Osteoblast (primary cell): ENCODE measurements around the gene LMAN2. TPM values are rescaled to one million over a fixed set of nuclear protein-coding genes. Genes with fewer than 3 reads are reported as not detected.

Experiments used
- DNase-seq: peaks from one replicate; pipeline ENCODE4 v3.0.0; 2011; ENCODE audit warnings: low spot score, mixed read lengths; ENCODE audit not compliant: insufficient read length; ENCODE audit errors: missing footprints
- H2AFZ ChIP-seq: 2 replicates; pipeline ENCODE4 v1.6.0; 2011; ENCODE audit warnings: mild to moderate bottlenecking, low read length
- H3K27ac ChIP-seq: 2 replicates; pipeline ENCODE4 v1.5.1; 2011; ENCODE audit warnings: mild to moderate bottlenecking, low read depth, low read length, moderate library complexity
- H3K27me3 ChIP-seq: 2 replicates; pipeline ENCODE4 v1.6.0; 2012; ENCODE audit warnings: mild to moderate bottlenecking, control low read depth, inconsistent platforms, low read length, moderate library complexity; ENCODE audit not compliant: insufficient read depth
- H3K36me3 ChIP-seq: 2 replicates; pipeline ENCODE4 v1.5.1; 2011; ENCODE audit warnings: mild to moderate bottlenecking, low read length, control low read depth, moderate library complexity; ENCODE audit not compliant: insufficient read depth
- H3K4me1 ChIP-seq: 2 replicates; pipeline ENCODE4 v1.5.1; 2011; ENCODE audit warnings: mild to moderate bottlenecking, low read length, control low read depth, moderate library complexity; ENCODE audit not compliant: insufficient read depth
- H3K4me2 ChIP-seq: 2 replicates; pipeline ENCODE4 v1.6.0; 2011; ENCODE audit warnings: mild to moderate bottlenecking, low read length; ENCODE audit not compliant: insufficient read depth
- H3K4me3 ChIP-seq: fragments of 200-600 bp; sonication (generic); 3 replicates; pipeline ENCODE4 v1.5.1; 2012; ENCODE audit warnings: mild to moderate bottlenecking, low read length, inconsistent platforms; ENCODE audit not compliant: insufficient read depth
- H3K79me2 ChIP-seq: 2 replicates; pipeline ENCODE4 v1.6.0; 2012; ENCODE audit warnings: mild to moderate bottlenecking, low read length, control low read depth, inconsistent platforms; ENCODE audit not compliant: insufficient read depth
- H3K9me3 ChIP-seq: 2 replicates; pipeline ENCODE4 v1.5.1; 2011; ENCODE audit warnings: low read depth, low read length, control low read depth
- H4K20me1 ChIP-seq: 2 replicates; pipeline ENCODE4 v1.6.0; 2012; ENCODE audit warnings: mild to moderate bottlenecking, low read length, control low read depth; ENCODE audit not compliant: insufficient read depth
- total RNA-seq: library from RNA; depleted of rRNA; stranded (reverse); fragments of >200 nt; gene quantifications from 2 replicates; pipeline ENCODE4 v1.2.3, GENCODE V29; 2012
- TF ChIP-seq, protein P1 (sequence below): IDR thresholded peaks from 2 replicates; pipeline ENCODE4 v1.5.1; 2011; ENCODE audit warnings: mild to moderate bottlenecking, low read depth, low read length, moderate library complexity; ENCODE audit errors: extremely low read depth

The LMAN2 gene
- total RNA-seq, 1 donor, result 356 TPM

DNA sequence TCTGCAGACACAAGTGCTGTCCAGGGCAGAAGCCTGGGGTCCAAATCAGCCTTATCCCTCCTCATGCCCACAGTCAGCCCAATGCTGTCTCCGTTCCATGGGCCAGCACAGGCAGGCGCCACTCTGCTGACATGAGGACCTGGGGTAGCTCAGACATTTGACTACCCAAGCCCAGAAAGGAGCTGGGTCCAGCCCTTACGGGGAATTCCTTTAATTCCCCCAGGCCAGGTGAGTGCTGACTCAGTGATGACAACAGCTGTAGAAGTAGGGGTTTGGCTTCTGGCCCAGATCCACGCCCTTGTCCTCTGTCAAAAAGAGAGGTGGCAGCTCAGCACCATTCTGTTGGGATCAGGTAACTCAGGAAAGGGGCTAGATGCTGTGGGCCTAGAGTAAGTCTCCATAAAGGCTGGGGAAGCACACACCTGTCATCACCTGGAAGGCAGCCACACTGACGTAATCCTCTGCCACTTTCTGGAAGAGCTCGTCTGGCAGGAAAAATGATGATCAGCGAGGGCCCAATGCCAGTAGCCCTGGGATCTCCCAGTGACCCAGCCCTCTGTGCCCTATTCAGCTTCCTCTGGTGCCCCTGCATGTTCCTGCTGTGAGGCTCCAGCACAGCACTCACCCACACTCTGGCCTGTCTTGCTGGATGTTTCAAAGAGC is 49.8 kb downstream of the LMAN2 start:
- Histone ChIP-seq H3K4me2 (peak overlapping the region; percentile 93), H3K36me3 (peaks cover 52% of the 10 kb centered on the region), H3K4me1 (peaks cover 21% of the 10 kb centered on the region), H3K79me2 (peaks cover 55% of the 10 kb centered on the region), H3K4me3 (no peak overlapping the region), H2AFZ (no peak overlapping the region), H3K27me3 (no peaks in the 10 kb centered on the region), H3K9me3 (no peaks in the 10 kb centered on the region), H4K20me1 (peaks cover 25% of the 10 kb centered on the region), H3K27ac (no peak overlapping the region)
- DNase-seq, result peak; percentile 82
- TF ChIP-seq, protein P1, sequence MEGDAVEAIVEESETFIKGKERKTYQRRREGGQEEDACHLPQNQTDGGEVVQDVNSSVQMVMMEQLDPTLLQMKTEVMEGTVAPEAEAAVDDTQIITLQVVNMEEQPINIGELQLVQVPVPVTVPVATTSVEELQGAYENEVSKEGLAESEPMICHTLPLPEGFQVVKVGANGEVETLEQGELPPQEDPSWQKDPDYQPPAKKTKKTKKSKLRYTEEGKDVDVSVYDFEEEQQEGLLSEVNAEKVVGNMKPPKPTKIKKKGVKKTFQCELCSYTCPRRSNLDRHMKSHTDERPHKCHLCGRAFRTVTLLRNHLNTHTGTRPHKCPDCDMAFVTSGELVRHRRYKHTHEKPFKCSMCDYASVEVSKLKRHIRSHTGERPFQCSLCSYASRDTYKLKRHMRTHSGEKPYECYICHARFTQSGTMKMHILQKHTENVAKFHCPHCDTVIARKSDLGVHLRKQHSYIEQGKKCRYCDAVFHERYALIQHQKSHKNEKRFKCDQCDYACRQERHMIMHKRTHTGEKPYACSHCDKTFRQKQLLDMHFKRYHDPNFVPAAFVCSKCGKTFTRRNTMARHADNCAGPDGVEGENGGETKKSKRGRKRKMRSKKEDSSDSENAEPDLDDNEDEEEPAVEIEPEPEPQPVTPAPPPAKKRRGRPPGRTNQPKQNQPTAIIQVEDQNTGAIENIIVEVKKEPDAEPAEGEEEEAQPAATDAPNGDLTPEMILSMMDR, result no peak

DNA sequence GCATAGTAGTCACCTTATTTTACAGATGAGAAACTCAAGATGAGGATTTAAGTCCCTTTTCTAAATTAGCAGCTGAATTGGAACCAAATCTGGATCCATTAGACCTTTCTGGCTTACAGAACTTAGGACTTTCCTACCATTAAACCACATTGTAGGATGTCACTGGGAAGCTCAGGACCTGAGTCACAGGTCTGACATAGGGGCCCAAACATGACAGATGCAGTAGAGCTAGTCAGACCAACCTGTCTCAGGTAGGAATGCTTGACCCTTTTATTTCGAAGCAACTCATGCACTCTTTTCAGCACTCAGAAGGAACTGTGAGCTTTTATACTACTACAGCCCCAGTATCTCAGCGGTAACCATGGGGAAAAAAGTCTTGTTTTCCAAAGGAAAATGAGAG is 50.5 kb downstream of the LMAN2 start:
- peaks cover 51% of the 10 kb centered on the region for H3K79me2 ChIP-seq
- H3K4me1 ChIP-seq, result peaks cover 21% of the 10 kb centered on the region
- no peaks in the 10 kb centered on the region for H3K27me3 ChIP-seq
- peaks cover 23% of the 10 kb centered on the region for H4K20me1 ChIP-seq
- no peak overlapping the region for H3K4me3 ChIP-seq
- peaks cover 52% of the 10 kb centered on the region for H3K36me3 ChIP-seq
- H3K27ac ChIP-seq, result no peak overlapping the region
- no peak for DNase-seq
- no peak overlapping the region for H3K4me2 ChIP-seq
- TF ChIP-seq, protein P1, result no peak
- no peaks in the 10 kb centered on the region for H3K9me3 ChIP-seq
- no peak overlapping the region for H2AFZ ChIP-seq

DNA sequence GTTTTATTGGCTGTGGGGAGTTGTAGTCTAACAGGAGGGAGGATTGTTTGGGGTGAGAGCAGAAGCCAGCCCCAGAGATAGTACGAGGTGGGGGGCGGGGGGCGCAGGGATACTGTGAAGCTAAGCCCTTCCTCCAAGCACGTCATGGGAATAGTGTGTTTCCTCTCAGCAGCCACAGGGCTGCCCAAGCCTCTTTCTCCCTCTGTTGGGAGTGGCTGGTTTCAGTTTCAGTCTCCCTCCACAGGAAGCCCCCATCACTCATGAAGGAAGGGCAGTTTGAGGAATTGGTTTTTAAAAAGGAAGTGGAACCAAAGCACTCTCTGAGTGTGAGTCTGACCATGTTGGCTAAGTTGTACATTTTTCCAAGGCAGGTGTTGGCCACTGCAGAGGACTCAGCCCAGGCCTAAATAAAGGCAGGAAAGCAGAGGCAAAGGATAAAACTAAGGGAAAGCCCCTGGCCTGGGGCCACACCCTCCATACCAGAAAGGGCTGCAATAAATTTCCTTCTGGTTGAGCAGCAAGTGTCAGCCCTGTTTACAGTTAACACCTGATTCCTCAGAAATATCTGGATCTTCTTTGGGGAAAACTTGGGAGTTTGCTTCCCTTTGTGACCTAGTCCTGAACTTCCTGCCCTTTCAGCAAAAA is 51.1 kb downstream of the LMAN2 start:
- H3K36me3 ChIP-seq, result peaks cover 52% of the 10 kb centered on the region
- no peak overlapping the region for H3K4me2 ChIP-seq
- H3K27me3 ChIP-seq, result no peaks in the 10 kb centered on the region
- H3K27ac ChIP-seq, result peak overlapping the region; percentile 21
- no peaks in the 10 kb centered on the region for H3K9me3 ChIP-seq
- H3K4me3 ChIP-seq, result no peak overlapping the region
- H3K79me2 ChIP-seq, result peaks cover 46% of the 10 kb centered on the region
- TF ChIP-seq, protein P1, result no peak
- H4K20me1 ChIP-seq, result peaks cover 20% of the 10 kb centered on the region
- no peak overlapping the region for H2AFZ ChIP-seq
- peaks cover 21% of the 10 kb centered on the region for H3K4me1 ChIP-seq
- DNase-seq, result peak; percentile 91

DNA sequence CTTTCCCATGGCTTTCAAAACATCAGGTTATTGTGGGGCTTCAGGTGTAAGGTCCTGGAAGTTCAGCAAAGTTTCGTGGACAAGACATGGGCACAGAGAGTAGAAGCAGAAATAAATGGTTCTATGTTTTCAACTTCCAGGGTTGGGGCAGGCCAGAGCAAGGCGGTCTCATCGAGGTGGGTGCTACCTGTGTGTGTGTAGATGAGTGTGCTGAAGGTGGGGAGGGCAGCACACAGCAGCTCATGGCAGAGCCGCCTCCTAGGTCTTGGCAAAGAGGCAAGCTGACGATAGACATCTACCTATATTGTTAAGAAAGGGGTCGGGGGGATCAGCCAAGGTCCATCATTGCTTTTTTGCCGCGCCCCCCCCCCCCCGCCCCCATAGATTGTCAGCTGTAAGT is 51.8 kb downstream of the LMAN2 start:
- H3K36me3 ChIP-seq, result peaks cover 53% of the 10 kb centered on the region
- H3K9me3 ChIP-seq, result no peaks in the 10 kb centered on the region
- H3K79me2 ChIP-seq, result peaks cover 39% of the 10 kb centered on the region
- H3K4me2 ChIP-seq, result no peak overlapping the region
- DNase-seq, result no peak
- no peak overlapping the region for H2AFZ ChIP-seq
- H3K4me3 ChIP-seq, result no peak overlapping the region
- no peaks in the 10 kb centered on the region for H3K27me3 ChIP-seq
- peaks cover 16% of the 10 kb centered on the region for H3K4me1 ChIP-seq
- peaks cover 14% of the 10 kb centered on the region for H4K20me1 ChIP-seq
- TF ChIP-seq, protein P1, result no peak
- peak overlapping the region; percentile 43 for H3K27ac ChIP-seq
